GM18511 (cell line): Measurements from ENCODE around the gene RWDD3.

Experiments used
- ATAC-seq: cut with Tn5 transposase; IDR thresholded peaks from one replicate; pipeline ENCODE4 v1.9.1; 2021; ENCODE audit warnings: mild to moderate bottlenecking, moderate library complexity; ENCODE audit not compliant: unreplicated experiment

Gene RWDD3

GRCh38 chr1:95233737-95234500 is at the start of gene RWDD3:
Gene RWDD3 (plus strand): TSS chr1:95234210. CDS start chr1:95234231, 21 bp downstream.
- ATAC-seq: peak; percentile 97

DNA sequence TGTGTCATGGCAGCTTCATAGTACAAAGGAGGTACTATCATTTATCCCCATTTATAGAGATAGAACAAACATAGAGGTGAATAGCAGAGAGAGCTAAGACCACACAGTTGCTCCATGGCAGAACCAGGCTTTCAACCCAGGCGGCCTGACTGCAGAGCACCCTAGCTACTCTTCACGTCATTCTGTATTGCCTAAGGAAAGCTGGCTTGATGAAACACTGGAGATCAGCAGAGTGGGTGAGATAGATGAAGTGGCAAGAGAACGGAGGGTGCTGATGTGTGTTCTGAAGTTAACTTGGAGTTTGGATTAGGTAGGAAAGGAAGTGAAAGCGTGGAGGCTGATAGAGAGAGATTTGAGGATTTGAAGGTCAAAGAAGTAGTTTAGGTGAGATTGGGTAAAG is 47.9 kb upstream of the RWDD3 start:
- no peak for ATAC-seq

GRCh38 chr1:95193591-95193990 is 40.4 kb upstream of the RWDD3 start:
- ATAC-seq: no peak

DNA sequence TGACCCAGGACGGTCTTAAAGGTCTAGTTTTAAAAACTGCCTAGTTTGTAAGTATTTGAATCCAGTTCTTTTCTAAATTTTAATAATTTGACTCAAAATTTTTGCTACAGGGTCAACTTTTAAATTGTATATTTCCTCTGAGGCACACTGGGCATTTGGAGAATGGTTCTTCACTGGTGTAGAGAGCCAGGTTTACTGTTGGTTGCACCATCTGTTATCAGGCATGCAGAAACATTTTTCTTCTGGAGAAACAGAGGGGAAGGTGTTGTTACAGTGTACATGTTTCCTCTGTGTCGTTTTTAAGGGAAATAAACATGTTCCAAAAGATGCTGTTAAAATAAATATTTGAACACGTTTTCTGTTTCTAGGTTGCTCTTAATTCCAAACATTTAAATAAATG is 39.0 kb upstream of the RWDD3 start:
- no peak for ATAC-seq

- no peak for ATAC-seq
Observed at GRCh38 chr1:95196017-95196416, 38.0 kb upstream of the RWDD3 start.

DNA sequence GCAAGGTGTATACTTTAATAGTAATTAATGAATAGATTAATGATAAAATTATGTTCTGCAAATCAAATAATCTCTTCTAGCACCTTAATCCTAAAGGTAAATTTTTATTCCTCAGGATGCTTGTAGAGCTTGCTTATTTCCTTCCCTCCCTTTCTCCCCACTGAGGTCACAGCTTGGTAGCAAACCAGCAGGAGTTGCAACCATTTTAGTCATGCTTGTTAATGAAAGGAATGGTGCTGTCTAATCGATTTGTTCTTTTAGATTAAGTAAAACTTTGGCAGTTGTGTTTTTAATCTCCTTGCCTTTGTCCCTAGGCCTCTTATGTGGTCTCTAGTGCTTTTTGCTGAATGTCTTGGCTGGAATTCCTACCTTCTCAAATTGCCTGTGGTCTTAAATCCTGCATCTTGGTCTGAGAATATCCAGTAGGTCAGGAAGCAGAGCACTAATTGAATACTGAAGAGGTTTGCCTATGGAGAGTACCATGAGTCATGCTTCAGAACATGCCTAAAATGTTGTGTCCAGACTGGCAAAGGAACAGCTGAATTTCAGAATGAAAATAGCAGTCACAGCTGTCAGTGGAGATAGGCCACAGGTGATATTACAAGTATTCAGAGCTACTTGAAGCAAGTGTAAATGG is 36.3 kb upstream of the RWDD3 start:
- no peak for ATAC-seq

GRCh38 chr1:95201905-95202304 is 32.1 kb upstream of the RWDD3 start:
- no peak for ATAC-seq

DNA sequence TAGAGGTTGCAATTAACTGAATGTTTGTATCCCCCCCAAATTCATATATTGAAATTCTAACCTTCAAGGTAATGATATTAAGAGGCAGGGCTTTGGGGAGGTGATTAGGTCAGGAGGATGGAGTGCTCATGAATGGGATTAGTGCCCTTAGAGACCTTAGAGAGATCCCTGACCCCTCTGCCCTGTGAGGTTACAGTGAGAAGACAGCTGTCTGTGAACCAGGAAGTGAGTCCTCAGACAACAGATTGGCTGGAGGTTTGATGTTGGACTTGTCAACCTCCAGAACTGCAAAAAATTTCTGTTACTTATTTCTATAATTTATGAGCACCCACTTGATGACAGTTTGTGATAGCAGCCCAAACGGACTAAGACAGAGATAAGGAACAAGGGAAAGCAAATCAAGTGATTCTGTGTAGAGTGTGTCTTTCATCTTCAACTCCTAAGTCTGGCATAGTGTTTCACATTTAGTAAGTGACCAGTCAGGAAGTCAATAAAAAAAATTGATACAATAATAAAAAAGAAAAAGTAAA is 30.0 kb upstream of the RWDD3 start:
- no peak for ATAC-seq

DNA sequence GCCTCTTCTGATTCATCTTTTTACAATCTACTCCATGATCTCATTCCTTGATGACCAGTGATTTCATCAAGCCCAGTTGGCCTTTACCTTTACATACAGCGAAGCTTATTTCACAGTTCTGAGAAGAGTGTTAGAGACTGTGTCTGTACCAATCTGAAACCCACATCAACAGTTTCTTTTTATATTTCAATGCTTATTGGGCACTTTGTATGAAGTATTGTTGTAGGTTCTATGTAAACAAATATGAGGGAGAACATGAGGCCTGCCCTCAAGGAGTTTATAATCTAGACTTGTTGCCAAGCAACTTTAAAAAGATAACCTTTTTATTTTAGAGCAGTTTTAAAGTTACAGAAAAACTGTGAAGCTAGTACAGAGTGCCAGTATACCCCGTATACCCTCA is 27.5 kb upstream of the RWDD3 start:
- ATAC-seq: no peak

DNA sequence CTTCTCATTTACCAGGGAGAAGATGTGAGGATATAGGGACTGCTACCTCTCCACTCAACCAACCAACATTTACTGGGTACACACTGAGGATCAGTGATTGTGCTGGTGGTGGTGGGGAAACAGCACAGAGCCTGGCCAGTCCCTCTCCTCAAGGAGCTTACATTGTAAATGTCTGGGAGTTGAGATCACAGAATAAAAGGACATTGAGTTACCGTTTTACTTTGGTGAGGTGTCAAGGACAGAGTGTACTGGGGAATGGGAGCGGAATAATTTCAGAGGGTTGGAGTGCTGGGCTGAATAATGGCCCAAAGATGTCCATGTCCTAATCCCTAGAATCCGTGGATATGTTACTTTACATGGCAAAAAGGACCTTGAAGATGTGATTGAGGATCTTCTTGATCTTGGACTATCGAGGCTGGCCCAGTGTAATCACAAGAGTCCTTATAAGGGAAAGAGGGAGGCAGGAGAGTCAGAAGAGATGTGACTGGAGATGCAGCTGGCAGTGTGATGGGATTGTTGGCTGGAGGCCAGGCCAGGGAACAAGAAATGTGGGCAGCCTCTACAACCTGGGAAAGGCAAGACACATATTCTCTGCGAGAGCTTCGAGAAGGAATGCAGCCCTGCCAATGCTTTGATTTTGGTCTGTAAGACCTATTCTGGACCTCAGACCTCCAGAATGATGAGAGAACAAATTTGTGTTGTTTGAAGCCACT is 26.6 kb upstream of the RWDD3 start:
- no peak for ATAC-seq

- ATAC-seq: no peak
Observed at GRCh38 chr1:95208876-95209275, 25.1 kb upstream of the RWDD3 start.

DNA sequence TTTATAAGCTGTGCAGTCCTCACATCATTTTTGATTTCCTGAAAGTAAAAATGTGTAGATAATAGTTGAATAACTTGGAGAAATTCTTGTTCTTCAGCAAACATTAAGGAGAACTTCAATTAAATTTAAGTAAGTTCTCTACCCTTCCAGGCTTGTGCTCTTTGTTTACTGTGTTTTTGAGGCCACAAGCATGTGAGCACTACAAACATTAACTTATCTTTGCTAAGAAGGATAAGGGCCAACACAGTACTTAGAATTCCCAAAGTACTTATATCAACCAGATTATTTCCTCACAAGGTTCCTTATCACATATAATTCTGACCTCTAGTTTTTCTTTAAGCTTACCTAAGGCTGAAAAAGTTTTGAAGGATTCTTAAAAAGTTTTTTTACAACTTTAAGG is 24.7 kb upstream of the RWDD3 start:
- ATAC-seq: no peak

GRCh38 chr1:95216292-95216990 is 17.6 kb upstream of the RWDD3 start:
- ATAC-seq: no peak

DNA sequence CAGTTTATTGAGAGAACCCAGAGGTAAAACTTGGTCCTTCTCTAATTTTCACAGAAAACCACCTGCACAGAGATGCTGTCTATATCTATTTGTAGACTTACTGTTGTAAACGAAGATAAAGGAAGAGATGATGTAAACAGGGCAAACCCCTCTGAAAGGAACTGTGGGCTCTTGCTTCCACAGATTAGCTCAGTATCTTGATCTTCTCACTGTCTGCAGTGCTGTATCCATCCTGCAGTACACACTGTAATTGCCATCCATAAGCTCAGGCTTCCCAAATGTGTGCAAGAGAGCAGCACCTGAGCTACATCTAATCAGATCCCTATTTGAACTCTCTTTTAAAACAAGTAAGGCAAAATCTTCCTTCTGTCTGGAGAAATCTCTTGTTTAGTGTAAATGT is 16.6 kb upstream of the RWDD3 start:
- ATAC-seq: no peak

- no peak for ATAC-seq
Observed at GRCh38 chr1:95219407-95219806, 14.6 kb upstream of the RWDD3 start.

DNA sequence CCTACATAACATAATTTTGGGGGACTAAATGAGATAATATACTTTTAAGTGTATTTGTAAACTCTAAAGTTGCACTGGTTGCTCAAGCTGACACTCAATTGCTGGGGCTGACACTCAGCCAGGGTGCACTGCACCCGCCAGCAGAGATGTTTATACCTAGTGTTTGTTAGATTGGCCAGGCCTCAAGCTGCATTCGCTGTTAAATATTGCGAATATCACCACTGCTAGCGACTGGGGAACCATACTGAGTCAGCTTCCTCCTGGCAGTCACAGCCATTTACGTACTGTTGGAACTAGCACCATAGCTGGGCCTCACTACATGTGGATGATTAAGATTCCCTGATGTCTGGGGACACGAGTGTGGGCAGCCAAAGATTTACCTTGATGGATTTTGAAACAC is 12.7 kb upstream of the RWDD3 start:
- no peak for ATAC-seq

GRCh38 chr1:95222629-95223028 is 11.4 kb upstream of the RWDD3 start:
- ATAC-seq: no peak

- ATAC-seq: no peak
Observed at GRCh38 chr1:95223110-95223509, 10.9 kb upstream of the RWDD3 start.

GRCh38 chr1:95226781-95227660 is 7.0 kb upstream of the RWDD3 start:
- no peak for ATAC-seq

- no peak for ATAC-seq
Observed at GRCh38 chr1:95229037-95229436, 5.0 kb upstream of the RWDD3 start.
